GM19025 (cell line): ENCODE measurements around the gene RIMS4.

ENCODE experiments used
- ATAC-seq: cut with Tn5 transposase; IDR thresholded peaks from one replicate; pipeline ENCODE4 v1.9.1; 2021; ENCODE audit warnings: mild to moderate bottlenecking, low read depth, moderate library complexity; ENCODE audit not compliant: unreplicated experiment

Gene RIMS4

GRCh38 chr20:44799691-44800090 lies 10.7 kb downstream of the RIMS4 start:
- ATAC-seq = no peak

- ATAC-seq = no peak
Measured at GRCh38 chr20:44796758-44797457, 13.4 kb downstream of the RIMS4 start.

DNA sequence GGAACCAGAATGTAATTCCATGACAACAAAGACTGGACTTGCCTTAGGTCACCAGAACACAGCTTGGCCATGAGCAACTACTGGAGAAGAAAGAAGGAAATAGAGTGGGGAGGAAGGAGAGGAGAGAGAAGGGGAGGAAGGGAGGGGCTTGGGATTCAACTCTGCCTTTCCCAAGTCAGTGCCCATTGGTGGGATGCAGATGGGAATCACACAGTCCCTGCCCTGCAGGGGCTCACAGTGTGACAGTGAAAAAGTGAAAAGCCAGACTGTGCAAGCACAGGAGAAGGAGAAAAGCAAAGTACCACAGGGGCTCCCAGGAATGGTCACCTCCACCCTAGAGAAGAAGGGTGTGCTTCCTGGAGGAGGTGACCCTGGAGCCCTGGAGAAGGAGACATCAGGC lies 14.0 kb downstream of the RIMS4 start:
- ATAC-seq = no peak

- ATAC-seq = no peak
Measured at GRCh38 chr20:44795836-44796235, 14.5 kb downstream of the RIMS4 start.

GRCh38 chr20:44792796-44793195 lies 17.6 kb downstream of the RIMS4 start:
- no peak for ATAC-seq

DNA sequence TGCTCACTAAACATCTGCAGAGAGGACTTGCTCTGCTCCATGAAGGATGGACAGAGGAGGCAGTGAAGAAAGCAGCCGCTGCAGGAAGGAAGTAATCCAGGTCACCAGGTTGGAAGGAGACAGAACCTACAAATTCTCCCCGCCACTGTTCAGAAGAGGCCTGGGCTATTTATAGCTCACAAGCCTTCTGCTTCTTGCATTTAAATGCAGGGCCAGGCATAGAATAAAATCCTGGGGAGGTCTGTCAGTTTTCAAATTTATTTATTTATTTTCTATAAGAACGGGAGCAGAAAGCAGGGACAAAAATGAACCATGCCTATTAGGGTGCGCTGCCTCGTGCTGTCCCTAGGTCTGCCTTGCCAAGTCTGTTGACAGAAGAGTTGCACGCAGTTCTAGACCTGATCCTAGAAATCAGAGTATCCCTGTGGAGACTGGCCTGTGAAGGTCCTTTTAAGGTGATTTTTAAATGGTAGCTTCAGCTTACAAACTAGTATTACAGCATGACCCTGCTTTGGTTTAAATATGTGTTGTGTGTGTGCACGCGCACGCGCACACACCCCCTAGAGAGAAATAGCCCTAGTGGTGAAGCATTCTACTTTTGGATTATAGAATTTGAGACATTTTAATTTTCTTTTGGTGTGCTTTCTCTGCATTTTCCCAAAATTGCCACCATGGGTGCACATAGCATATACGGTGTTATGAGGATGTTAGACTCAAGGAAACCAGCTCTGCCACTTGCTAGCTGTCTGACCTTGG lies 19.5 kb downstream of the RIMS4 start:
- no peak for ATAC-seq

DNA sequence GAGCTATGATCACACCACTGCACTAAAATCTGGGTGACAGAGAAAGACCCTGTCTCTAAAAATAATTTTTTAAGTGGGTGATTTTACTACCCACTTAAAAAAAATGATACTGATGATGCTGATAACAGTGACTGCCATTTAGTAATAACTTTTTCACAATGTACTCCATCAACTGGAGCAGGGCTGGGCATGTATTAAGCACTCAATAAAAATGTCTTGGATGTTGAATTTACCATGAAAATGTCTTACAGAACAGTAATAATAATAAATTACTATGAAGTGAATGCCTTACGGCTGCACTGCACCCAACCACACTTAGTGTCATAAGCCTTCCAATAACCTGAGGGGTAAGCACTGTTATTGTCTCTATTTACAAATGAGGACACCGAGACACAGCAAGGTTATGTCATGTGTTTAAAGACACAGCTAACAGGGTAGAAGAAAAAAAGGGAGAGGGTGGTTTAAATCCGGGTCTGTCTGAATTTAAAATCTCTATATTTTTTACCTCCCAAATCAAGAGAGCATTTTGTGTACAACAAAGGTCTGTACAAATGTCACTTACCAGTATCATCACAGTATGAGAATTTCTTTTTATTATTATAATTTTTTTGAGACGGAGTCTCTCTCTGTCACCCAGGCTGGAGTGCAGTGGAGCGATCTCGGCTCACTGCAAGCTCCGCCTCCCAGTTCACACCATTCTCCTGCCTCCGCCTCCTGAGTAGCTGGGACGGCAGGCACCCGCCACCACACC lies 21.5 kb downstream of the RIMS4 start:
- ATAC-seq = no peak

- ATAC-seq = no peak
Measured at GRCh38 chr20:44787299-44787698, 23.0 kb downstream of the RIMS4 start.

DNA sequence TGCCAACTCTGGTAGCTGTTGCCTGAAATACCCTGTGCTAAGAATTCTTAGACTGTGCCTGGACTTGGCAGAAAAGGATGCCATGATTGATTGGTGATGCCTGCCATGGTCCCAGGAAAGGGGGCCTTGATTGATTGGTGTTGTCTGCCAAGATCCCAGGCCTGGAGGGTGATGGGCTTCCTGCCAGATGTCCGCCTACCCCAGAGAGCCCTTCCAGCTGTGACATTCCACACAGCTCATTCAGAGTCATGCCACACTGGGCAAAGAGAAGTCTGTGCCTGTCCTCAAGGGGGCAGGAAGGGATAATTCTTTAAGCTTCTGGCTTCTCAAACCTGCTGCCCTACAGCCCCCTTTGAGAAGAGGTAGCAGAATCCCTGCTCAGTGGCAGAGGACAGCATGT lies 24.6 kb downstream of the RIMS4 start:
- ATAC-seq = no peak

DNA sequence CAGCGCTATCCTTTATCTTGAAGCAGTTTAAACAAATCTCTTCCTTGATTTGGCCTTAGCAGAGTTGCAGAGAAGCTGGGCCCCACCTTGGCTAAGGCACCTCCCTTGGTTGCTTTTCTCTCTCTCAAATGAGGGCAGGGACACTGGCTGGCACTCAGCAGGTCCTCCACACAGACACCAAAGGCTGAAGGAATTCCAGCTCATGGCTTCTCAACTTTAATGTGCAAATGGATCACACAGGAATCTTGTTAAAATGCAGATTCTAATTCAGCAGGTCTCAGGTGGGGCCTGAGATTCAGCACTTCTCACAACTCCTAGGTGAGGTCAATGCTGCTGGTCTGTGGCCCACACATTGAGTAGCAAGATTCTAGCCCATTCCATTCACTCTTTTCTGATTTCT lies 25.7 kb downstream of the RIMS4 start:
- ATAC-seq = no peak

DNA sequence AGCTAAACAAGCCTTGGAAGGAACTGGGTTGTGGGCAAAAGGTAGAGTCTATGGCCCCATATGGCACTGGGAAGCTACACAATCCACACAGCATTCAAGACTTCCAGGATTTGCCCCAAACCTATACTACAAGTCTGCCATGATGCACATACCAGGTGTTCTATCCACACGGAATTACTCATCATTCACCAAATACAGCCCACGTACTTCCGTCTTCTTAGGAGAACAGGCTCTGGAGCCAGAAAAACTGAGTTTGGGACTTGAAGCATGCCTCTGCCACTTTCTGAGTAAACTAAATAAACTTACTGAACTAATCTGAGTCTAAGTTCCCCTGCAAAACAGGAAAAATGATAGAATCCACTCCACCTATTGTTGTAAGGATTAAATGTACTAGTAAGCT lies 28.6 kb downstream of the RIMS4 start:
- no peak for ATAC-seq

- no peak for ATAC-seq
Measured at GRCh38 chr20:44781118-44781517, 29.2 kb downstream of the RIMS4 start.

DNA sequence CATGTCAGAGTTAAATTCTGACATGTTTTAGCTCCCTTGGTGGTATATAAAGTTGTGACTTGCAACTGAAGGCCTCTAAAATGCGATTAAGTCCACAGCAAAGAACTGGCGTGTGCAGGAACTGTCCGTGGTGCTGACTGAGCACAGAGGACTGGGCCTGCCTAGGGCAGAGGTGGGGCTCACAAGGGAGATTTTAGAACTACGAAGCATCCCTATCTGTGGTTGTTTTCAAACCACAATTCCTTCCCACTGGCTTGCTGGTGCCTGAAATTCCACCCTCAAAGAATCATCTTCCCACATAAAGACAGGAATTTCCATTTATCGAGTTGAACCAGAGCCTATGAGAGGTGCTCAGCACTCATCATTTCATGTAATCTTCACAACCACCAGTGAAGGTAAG lies 30.1 kb downstream of the RIMS4 start:
- ATAC-seq = no peak

GRCh38 chr20:44776980-44777379 lies 33.4 kb downstream of the RIMS4 start:
- ATAC-seq = no peak

- no peak for ATAC-seq
Measured at GRCh38 chr20:44773070-44773829, 37.1 kb downstream of the RIMS4 start.

- ATAC-seq = no peak
Measured at GRCh38 chr20:44772636-44773035, 37.7 kb downstream of the RIMS4 start.

- ATAC-seq = no peak
Measured at GRCh38 chr20:44771172-44771535, 39.2 kb downstream of the RIMS4 start.

DNA sequence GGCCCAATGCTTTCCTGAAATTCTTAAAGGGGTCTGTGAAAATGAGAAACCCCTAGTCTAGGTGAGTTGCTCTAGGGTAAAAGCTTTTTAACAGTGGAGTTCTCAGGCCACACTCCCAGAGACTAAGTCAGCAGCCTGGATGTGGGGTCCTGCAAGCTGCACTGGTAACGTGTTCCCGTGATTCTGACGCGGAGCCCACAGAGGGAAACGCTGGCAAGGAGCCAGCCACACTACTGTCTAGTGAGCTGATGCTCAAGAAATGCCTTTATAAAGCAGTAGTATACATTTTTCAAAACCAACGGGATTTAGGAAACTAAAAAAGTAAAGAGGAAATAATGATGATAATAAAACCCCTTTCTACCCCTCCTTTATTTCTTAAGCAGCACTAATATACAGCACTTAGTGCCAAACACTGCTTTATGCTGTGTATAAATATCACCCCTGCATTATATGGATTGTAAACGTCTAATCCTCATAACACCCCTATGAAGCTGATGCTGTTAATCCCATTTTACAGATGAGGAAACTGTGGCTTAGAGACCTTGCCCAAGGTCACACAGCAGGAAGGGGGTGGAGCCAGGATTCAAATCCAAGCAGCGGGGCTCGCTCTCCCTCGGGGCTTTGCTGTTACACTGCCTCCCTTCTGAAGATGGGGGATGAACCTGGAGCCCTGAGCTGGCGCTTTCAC lies 39.7 kb downstream of the RIMS4 start:
- ATAC-seq = no peak

- ATAC-seq = no peak
Measured at GRCh38 chr20:44769481-44769863, 40.9 kb downstream of the RIMS4 start.

DNA sequence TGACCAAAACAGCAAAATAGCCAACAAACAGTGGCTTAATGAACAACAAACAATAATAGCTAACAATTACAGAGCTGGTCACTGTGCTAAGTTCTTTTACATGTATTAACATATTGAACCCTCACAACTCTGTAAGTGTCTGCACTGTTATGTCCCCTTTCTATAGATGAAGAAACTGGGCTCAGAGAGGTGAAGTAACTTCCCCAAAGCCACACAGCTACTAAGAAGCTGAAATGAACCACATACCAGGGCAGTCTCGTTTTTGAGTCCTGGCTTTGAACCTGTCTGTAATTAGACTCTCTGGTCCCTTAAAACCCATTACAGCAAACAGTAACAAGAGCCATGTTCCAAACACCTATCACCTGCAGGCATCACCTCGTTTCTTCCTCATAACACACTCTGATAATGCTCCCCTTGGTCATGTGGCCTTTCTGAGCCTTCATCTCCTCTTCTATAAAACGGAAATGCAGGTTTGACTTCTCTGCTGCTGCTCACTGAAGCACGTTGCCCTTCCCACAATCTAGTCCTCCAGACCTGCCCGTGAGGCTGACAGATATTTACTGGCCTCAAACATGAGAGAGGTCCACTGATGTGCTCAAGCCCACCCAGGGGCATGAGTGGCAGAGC lies 41.4 kb downstream of the RIMS4 start:
- ATAC-seq = no peak
